ENCODE data around the gene SLC9A6. TPM values are rescaled to one million over a fixed set of nuclear protein-coding genes. Genes with fewer than 3 reads are reported as not detected.
A peak's percentile ranks its signal among the peaks of the same experiment; 100 is the strongest.

The SLC9A6 gene
- total RNA-seq, 1 donor from 2014 or later = 18.0 TPM

DNA sequence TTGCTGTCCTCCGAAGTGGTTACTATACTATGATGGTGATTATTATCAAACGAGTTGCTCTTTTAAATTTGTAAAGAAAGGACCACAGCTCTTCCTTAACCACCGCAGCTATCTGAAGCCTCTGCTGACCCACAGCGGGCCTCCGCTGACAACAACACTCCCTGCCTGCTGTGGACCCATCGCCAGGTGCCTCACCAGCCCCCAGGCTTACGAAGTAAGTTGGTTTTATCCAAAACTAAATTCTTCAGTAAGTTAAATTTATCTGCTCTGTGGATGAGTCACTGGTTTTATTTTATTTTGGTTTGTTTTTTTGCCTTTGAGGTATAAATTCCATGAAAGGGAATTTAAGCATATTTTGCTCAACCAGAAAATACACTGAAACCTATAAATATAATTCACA, 54.7 kb downstream of the SLC9A6 start:
- no peaks in the 10 kb centered on the region for H3K27me3 Mint-ChIP-seq (ENCODE audit: unreplicated experiment)
- H3K4me3 Mint-ChIP-seq (ENCODE audit: unreplicated experiment) = peak overlapping the region; percentile 49
- H3K9me3 Mint-ChIP-seq (ENCODE audit: unreplicated experiment) = peaks cover 9% of the 10 kb centered on the region
- peaks cover 29% of the 10 kb centered on the region for H3K4me1 Mint-ChIP-seq (ENCODE audit: unreplicated experiment)
- H3K36me3 Mint-ChIP-seq (ENCODE audit: unreplicated experiment) = peaks cover 15% of the 10 kb centered on the region
- TF ChIP-seq, protein P1, sequence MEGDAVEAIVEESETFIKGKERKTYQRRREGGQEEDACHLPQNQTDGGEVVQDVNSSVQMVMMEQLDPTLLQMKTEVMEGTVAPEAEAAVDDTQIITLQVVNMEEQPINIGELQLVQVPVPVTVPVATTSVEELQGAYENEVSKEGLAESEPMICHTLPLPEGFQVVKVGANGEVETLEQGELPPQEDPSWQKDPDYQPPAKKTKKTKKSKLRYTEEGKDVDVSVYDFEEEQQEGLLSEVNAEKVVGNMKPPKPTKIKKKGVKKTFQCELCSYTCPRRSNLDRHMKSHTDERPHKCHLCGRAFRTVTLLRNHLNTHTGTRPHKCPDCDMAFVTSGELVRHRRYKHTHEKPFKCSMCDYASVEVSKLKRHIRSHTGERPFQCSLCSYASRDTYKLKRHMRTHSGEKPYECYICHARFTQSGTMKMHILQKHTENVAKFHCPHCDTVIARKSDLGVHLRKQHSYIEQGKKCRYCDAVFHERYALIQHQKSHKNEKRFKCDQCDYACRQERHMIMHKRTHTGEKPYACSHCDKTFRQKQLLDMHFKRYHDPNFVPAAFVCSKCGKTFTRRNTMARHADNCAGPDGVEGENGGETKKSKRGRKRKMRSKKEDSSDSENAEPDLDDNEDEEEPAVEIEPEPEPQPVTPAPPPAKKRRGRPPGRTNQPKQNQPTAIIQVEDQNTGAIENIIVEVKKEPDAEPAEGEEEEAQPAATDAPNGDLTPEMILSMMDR (IDR thresholded peaks at IDR 0.05) = no peak
- no peak for DNase-seq (ENCODE audit: extremely low spot score, unreplicated experiment)
- H3K27ac Mint-ChIP-seq (ENCODE audit: unreplicated experiment) = peak overlapping the region; percentile 96

DNA sequence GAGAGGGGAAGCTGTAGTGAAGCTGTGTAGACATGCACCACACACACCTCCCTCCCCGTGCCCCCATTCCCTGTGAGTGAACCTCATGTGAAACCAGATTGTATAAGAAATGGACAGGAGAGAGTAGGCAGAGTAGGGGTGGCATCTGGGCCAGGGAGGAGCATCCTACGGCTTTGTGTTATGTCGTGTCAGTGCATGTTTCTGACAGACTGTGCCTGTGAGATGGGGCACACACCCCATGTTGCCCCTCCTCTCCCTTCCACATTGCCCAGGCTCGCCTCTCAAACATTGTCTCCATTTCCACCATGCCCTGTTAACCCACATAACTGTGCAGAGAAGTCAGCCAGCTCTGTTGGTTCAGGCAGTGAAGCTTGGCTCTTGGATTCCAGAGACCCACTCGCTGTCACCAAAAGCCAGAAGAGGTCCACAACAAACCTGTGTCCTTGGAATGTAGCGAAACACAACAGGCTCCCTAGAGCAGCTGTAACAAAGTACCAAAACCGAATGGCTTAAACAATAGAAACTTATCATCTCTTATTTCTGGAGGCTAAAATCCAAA, 56.1 kb downstream of the SLC9A6 start:
- Mint-ChIP-seq H3K27me3 (ENCODE audit: unreplicated experiment) (no peaks in the 10 kb centered on the region), H3K36me3 (ENCODE audit: unreplicated experiment) (peaks cover 14% of the 10 kb centered on the region), H3K4me3 (ENCODE audit: unreplicated experiment) (no peak overlapping the region), H3K9me3 (ENCODE audit: unreplicated experiment) (peaks cover 9% of the 10 kb centered on the region), H3K27ac (ENCODE audit: unreplicated experiment) (peak overlapping the region; percentile 96), H3K4me1 (ENCODE audit: unreplicated experiment) (peaks cover 37% of the 10 kb centered on the region)
- no peak for DNase-seq (ENCODE audit: extremely low spot score, unreplicated experiment)
- TF ChIP-seq, protein P1 (IDR thresholded peaks at IDR 0.05) = no peak

DNA sequence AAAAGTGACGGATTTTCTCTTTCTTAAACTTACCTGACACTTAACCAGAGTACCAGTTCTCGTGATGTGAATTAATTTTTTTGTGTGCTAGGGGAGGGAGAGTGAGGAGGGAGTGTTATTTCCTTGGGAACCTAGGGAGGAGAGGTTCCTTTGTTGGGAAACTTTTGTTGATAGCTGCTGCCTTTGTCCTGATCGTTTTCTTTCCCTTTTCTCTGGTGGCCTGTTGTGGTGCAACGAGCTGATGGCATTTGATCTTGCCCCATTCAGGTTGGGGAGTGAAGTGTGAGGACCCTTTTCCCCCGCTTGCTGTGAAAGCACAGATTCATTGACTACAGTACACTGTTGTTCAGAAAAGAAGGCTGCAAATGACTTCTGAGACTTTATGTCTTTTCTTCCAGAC, 59.8 kb downstream of the SLC9A6 start:
- Mint-ChIP-seq H3K4me3 (ENCODE audit: unreplicated experiment) (no peak overlapping the region), H3K36me3 (ENCODE audit: unreplicated experiment) (peaks cover 4% of the 10 kb centered on the region), H3K9me3 (ENCODE audit: unreplicated experiment) (peaks cover 6% of the 10 kb centered on the region), H3K4me1 (ENCODE audit: unreplicated experiment) (peaks cover 51% of the 10 kb centered on the region), H3K27ac (ENCODE audit: unreplicated experiment) (peak overlapping the region; percentile 23), H3K27me3 (ENCODE audit: unreplicated experiment) (no peaks in the 10 kb centered on the region)
- TF ChIP-seq, protein P1 (IDR thresholded peaks at IDR 0.05) = no peak
- peak; percentile 23 for DNase-seq (ENCODE audit: extremely low spot score, unreplicated experiment)

DNA sequence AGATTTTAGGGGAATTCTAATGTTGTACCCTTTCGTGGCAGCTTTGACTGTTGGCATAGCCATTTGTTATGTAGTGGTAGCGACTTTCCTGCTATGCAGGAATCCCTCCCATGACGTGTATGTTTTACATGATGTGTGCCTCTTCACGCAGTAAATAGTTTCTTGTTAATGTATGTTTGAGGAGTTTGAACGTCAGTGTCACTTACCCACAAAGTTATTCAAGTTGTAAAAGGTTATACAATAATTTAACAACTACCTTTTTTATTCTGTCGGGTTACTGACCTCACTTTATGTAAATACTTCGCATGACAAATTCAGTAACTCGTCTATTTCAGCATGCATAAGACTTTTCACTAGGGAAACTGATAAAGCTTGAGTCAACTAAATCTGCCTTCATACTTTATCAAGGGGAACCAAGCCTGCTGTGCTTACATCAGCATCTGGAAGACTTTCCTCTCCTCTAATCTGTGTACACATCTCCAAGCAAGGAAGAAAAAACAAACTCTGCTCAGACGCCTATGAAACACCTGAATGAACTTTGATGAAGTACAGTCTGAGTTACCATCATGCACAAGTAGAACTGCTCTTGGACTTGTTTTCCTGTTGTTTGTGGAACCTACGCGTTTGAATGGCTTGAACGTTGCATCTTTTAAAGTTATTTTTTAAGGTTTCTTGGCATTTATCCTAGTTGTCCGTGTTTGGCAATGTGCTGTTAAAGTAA, 61.2 kb downstream of the SLC9A6 start:
- Mint-ChIP-seq H3K27me3 (ENCODE audit: unreplicated experiment) (no peaks in the 10 kb centered on the region), H3K4me1 (ENCODE audit: unreplicated experiment) (peaks cover 44% of the 10 kb centered on the region), H3K36me3 (ENCODE audit: unreplicated experiment) (peaks cover 4% of the 10 kb centered on the region), H3K4me3 (ENCODE audit: unreplicated experiment) (peak overlapping the region; percentile 19), H3K27ac (ENCODE audit: unreplicated experiment) (peak overlapping the region; percentile 93), H3K9me3 (ENCODE audit: unreplicated experiment) (peaks cover 12% of the 10 kb centered on the region)
- TF ChIP-seq, protein P1 (IDR thresholded peaks at IDR 0.05) = no peak
- DNase-seq (ENCODE audit: extremely low spot score, unreplicated experiment) = peak; percentile 15

DNA sequence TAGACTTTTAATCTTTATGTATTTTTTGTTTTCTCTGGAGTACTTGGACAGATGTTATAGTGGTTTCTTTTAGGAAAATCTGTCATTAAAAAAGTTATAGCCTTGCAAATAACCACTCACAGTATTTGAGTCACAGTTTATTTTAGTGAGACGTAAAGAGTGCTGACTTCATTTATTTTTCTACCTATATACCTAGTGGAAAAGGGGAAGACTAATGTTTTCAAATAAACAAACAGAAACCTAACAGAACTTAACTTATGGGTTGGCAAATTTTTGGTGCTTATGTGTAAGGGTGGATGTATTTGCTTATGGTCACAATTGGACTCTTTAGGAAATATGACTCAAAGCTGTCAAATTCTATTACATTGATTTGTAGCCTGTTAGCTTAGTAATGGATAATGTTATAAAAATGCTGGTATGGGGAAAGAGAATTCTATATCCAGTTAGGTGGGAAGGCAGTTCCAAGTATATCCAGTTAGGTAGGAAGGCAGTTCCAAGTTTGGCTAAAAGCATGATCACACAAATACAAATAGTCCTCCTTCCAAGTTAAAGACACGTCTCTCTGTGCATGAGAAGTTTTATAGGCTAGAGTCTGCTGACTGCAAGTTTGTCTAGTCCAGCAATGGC, 61.9 kb downstream of the SLC9A6 start:
- DNase-seq (ENCODE audit: extremely low spot score, unreplicated experiment) = no peak
- peak overlapping the region; percentile 19 for H3K4me3 Mint-ChIP-seq (ENCODE audit: unreplicated experiment)

More for the DNA sequence above, 61.9 kb downstream of the SLC9A6 start:
- Mint-ChIP-seq H3K27me3 (ENCODE audit: unreplicated experiment) (no peaks in the 10 kb centered on the region), H3K36me3 (ENCODE audit: unreplicated experiment) (peaks cover 4% of the 10 kb centered on the region), H3K4me1 (ENCODE audit: unreplicated experiment) (peaks cover 49% of the 10 kb centered on the region), H3K27ac (ENCODE audit: unreplicated experiment) (peak overlapping the region; percentile 93), H3K9me3 (ENCODE audit: unreplicated experiment) (peaks cover 12% of the 10 kb centered on the region)
- TF ChIP-seq, protein P1 (IDR thresholded peaks at IDR 0.05) = no peak
